ENCODE results near the gene RAB14.
A peak's percentile ranks its signal among the peaks of the same experiment; 100 is the strongest.
"Not testable (repeated sequence)": the region's sequence is repeated elsewhere in the genome, so short reads cannot be mapped to it uniquely, and the experiment has no call there.

RAB14 gene

DNA sequence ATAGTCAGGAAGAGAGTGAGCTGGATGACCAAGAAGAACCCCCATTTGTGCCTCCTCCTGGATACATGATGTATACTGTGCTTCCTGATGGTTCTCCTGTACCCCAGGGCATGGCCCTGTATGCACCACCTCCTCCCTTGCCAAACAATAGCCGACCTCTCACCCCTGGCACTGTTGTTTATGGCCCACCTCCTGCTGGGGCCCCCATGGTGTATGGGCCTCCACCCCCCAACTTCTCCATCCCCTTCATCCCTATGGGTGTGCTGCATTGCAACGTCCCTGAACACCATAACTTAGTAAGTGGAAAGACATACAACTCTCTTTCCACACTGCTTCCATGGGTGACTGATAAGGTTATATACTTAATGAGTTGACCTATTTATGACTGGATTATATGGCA lies 51.5 kb downstream of the RAB14 start:
- DNase-seq, result no peak

- no peak for DNase-seq
Observed at GRCh38 chr9:121144482-121144881, 57.2 kb downstream of the RAB14 start.

DNA sequence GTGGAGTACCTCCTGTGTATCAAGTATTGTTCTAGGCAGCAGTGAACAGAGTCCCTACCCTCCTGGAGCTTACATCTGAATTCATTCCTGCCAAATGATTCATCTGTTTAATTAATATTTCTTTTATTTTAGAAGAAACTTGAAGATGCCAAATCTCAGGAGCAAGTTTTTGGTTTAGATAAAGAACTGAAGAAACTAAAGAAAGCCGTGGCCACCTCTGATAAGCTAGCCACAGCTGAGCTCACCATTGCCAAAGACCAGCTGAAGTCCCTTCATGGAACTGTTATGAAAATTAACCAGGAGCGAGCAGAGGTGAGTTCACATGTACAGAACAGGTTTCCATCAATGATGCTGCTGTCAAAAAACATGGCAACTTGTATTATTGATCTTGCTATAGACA lies 57.9 kb downstream of the RAB14 start:
- DNase-seq, result peak; percentile 47

- no peak for DNase-seq
Observed at GRCh38 chr9:121141706-121142105, 60.0 kb downstream of the RAB14 start.

- DNase-seq, result no peak
Observed at GRCh38 chr9:121141306-121141705, 60.4 kb downstream of the RAB14 start.

DNA sequence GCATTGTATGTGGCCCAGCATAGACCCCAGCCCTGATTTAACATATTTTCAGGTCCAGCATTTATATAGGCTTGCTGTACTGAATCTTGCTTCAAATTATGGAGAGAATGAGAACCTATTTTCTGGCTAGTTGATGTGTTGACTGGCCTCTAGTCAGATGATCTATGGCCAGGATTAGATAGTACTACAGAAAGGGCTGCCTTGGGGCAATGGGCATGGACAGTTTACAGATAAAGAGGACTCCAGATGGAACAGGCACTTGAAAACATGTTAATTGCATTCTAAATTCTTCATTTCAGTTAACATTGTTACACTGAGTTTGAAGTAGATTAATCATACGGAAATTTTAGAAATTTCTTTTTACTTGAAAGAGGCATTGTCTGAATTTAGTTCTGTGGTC lies 61.5 kb downstream of the RAB14 start:
- DNase-seq, result no peak

GRCh38 chr9:121138973-121139372 lies 62.7 kb downstream of the RAB14 start:
- no peak for DNase-seq

DNA sequence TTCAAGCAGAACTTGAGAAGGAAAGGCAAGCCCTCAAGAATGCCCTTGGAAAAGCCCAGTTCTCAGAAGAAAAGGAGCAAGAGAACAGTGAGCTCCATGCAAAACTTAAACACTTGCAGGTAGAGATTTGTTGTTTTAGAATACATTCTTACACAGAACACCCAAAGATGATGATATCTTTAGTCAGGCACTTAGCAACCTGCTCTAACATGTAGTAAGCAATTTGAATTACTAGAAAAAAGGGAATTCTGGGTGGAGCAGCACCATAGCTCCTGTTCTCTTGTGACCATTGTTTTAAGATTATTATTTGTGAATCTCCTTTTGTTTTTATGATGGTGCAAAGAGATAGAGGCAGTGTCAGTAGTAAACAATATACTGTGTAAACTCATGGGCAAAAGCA lies 63.1 kb downstream of the RAB14 start:
- no peak for DNase-seq

DNA sequence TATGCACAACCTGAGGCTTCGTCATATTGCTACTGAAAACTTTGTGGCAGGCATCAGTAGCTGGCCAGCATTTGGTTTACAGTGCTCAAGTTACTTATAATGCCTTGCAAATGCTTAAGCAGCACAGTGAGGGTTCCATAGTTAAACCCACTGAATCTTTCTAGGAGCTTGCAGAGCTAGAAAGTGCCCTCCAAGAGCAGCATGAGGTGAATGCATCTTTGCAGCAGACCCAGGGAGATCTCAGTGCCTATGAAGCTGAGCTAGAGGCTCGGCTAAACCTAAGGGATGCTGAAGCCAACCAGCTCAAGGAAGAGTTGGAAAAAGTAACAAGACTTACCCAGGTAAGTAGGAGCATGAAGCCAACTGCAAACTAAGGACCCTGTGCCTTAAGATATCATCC lies 66.0 kb downstream of the RAB14 start:
- no peak for DNase-seq

GRCh38 chr9:121133104-121133816 lies 68.4 kb downstream of the RAB14 start:
- peak; percentile 71 for DNase-seq

- DNase-seq, result not testable (repeated sequence)
Observed at GRCh38 chr9:121129384-121129783, 72.3 kb downstream of the RAB14 start.
